HCT116 (cell line): Measurements from ENCODE around the gene PCLO.

ENCODE experiments used
- CEBPB ChIP-seq: IDR thresholded peaks from 2 replicates; pipeline ENCODE4 v1.6.1; 2012; ENCODE audit warnings: low read depth
- EZH2 ChIP-seq: fragments of 200-600 bp; sonication (generic); IDR thresholded peaks from 2 replicates; pipeline ENCODE4 v1.6.1; 2017; ENCODE audit warnings: antibody characterized with exemption, mixed run types
- EZH2phosphoT487 ChIP-seq: fragments of 200-600 bp; IDR thresholded peaks from 2 replicates; pipeline ENCODE4 v1.6.1; 2018; ENCODE audit warnings: antibody characterized with exemption, borderline replicate concordance
- MAX ChIP-seq: IDR thresholded peaks from 2 replicates; pipeline ENCODE4 v1.6.1; 2012
- POLR2AphosphoS5 ChIP-seq: IDR thresholded peaks from 2 replicates; pipeline ENCODE4 v1.6.1; 2011; ENCODE audit warnings: mild to moderate bottlenecking, low read depth, low read length, moderate library complexity
- REST ChIP-seq: IDR thresholded peaks from 2 replicates; pipeline ENCODE4 v1.6.1; 2012; ENCODE audit warnings: low read depth
- SP1 ChIP-seq: IDR thresholded peaks from 2 replicates; pipeline ENCODE4 v1.6.1; 2012; ENCODE audit warnings: low read depth
- TCF7L2 ChIP-seq: IDR thresholded peaks from 2 replicates; pipeline ENCODE4 v1.7.0; 2011; ENCODE audit warnings: borderline replicate concordance, inconsistent platforms; ENCODE audit not compliant: insufficient read depth, insufficient read length; ENCODE audit errors: extremely low read depth
- YY1 ChIP-seq: IDR thresholded peaks from 2 replicates; pipeline ENCODE4 v1.6.1; 2011; ENCODE audit warnings: low read length, low read depth, moderate library complexity, mild to moderate bottlenecking; ENCODE audit not compliant: insufficient replicate concordance; ENCODE audit errors: extremely low read depth
- ZNF274 ChIP-seq: fragments of 200-500 bp; sonication (Bioruptor generic); IDR thresholded peaks from 2 replicates; pipeline ENCODE4 v1.6.1; 2014; ENCODE audit warnings: mild to moderate bottlenecking, low read depth, low read length, inconsistent platforms
- TF ChIP-seq, protein P1 (sequence below), 3 experiments: fragments of 200-600 bp in 1 of 3; sonication (generic) in 1 of 3; IDR thresholded peaks in 2 of 3; conservative IDR thresholded peaks in 1 of 3; 2 replicates each; pipeline ENCODE4 v1.5.1; 2012 to 2017; ENCODE audit warnings: low read depth in 2 of 3, low read length in 2 of 3, antibody characterized with exemption in 1 of 3, borderline replicate concordance in 1 of 3, control low read depth in 1 of 3, mild to moderate bottlenecking in 1 of 3, mixed read lengths in 1 of 3, mixed run types in 1 of 3, moderate library complexity in 1 of 3; ENCODE audit not compliant: insufficient read depth in 1 of 3

- TF ChIP-seq TCF7L2: no peak
- no peak for TF ChIP-seq YY1
- no peak for TF ChIP-seq EZH2
- no peak for TF ChIP-seq CEBPB
- TF ChIP-seq, protein P1, sequence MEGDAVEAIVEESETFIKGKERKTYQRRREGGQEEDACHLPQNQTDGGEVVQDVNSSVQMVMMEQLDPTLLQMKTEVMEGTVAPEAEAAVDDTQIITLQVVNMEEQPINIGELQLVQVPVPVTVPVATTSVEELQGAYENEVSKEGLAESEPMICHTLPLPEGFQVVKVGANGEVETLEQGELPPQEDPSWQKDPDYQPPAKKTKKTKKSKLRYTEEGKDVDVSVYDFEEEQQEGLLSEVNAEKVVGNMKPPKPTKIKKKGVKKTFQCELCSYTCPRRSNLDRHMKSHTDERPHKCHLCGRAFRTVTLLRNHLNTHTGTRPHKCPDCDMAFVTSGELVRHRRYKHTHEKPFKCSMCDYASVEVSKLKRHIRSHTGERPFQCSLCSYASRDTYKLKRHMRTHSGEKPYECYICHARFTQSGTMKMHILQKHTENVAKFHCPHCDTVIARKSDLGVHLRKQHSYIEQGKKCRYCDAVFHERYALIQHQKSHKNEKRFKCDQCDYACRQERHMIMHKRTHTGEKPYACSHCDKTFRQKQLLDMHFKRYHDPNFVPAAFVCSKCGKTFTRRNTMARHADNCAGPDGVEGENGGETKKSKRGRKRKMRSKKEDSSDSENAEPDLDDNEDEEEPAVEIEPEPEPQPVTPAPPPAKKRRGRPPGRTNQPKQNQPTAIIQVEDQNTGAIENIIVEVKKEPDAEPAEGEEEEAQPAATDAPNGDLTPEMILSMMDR (IDR thresholded peaks at IDR 0.05 in 2 of 3, conservative IDR thresholded peaks at IDR 0.05 in 1 of 3; ENCODE audit: borderline replicate concordance in 1 of 3, insufficient read depth in 1 of 3, low read depth in 2 of 3, low read length in 2 of 3): no peak
- no peak for TF ChIP-seq SP1
- TF ChIP-seq REST: no peak
- no peak for TF ChIP-seq POLR2AphosphoS5
- no peak for TF ChIP-seq MAX
- no peak for TF ChIP-seq EZH2phosphoT487
- TF ChIP-seq ZNF274: no peak
These were observed 126.6 kb downstream of the PCLO start for GRCh38 chr7:83036130-83036529.
